HG03460 (cell line): ENCODE measurements around the gene SYNDIG1.

Experiments
- ATAC-seq: cut with Tn5 transposase; IDR thresholded peaks from one replicate; pipeline ENCODE4 v1.9.1; 2021; ENCODE audit not compliant: unreplicated experiment

SYNDIG1 gene

GRCh38 chr20:24582373-24583168 lies 113.1 kb downstream of the SYNDIG1 start:
- ATAC-seq, result no peak

DNA sequence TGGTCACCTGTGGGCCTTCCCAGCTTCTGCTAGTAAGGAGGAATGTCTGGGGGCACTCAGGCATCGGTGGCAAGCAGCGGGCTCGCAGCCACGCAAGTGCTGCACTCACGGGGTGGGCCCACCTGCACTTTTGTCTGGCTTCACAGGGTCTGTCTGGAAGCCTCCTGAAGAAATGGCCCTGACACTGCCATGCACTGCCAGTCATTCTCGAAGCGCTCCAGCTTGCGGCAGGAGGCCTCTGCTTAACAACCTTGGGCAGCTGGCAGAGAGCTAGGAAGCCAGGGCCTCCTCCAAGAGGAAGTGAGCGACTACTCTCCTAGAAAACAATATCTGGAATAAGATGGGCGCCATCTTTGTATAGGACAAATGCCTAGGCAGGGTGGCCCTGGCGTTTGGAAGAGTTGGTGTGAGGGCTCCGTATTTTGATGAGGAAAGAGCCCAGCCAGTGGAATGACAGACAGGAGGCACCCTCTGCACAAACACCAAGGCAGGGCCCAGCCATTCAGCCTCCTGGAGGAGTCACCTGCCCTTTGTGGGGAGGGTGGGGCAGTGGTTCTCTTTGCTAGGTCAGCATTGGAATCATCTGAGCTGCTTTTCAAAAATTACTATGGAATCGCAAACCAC lies 113.9 kb downstream of the SYNDIG1 start:
- no peak for ATAC-seq

GRCh38 chr20:24584078-24584477 lies 114.6 kb downstream of the SYNDIG1 start:
- no peak for ATAC-seq

DNA sequence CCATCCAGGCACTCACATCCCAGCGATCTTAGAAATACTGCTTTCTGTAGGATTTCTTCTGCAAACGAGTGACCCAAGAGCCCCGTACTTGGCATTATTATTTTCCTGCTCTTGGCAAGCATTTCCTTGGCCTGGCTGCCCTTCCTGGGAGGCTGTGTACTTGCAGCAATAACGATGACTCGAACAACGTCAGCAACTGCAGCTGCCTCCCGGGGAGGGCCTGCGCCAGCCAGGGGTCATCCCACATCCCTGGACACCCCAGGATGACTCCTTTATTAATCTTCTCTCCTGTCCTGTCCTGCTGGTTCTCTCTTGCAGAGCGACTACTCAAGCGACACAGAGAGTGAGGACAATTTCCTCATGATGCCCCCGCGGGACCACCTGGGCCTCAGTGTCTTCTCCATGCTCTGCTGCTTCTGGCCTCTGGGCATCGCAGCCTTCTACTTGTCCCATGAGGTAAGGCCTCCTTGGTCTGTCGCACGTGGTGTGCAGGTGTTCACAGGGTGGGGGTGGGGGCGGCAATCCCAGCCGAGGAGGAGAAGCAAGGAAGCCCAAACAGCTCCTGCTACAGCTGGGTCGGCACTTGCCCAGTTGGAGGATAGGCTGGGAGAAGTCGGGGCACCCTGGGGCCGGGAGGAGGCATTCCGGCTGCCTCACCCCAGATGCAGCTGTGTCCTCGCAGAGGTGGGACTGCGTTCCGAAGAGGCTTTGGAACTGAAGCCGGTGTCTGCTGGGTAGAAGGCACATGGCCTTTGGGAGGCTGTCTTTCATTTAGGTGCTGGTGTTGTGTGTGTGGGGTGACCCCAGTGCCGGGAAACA lies 115.3 kb downstream of the SYNDIG1 start:
- no peak for ATAC-seq

- no peak for ATAC-seq
Observed at GRCh38 chr20:24585796-24586522, 116.5 kb downstream of the SYNDIG1 start.

- ATAC-seq, result no peak
Observed at GRCh38 chr20:24586523-24586840, 117.1 kb downstream of the SYNDIG1 start.

DNA sequence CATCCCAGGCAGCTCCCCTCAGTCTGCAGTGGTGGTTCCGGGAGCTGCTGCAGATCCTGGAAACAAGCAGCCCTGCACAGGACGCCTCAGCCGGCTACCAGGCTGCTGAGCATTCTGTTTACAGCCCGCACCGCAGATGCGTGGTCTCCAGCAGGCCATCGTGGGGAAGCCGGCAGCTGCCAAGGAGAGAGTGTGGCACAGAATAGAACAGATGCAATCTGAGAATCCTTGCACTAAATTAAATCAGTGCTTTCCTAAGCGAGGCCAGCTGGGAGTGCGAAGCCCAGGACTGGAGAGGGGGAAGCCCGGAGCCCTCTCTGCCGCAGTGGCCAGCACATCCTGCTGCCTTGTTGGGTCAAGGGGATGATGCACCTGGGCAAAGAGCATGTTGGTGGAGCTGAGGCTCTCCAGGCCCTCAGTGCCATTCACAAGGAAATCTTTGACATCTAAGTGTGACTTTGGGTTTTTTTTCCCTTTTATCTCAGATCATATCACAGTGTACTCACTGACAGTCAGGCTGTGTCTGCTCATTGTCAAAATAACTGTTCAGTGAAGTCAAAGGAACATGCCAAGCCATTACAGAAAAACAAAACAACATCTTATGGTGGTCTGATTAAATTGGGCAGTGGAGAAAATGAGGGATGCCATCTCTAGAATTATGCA lies 118.1 kb downstream of the SYNDIG1 start:
- ATAC-seq, result no peak

GRCh38 chr20:24588047-24588635 lies 118.7 kb downstream of the SYNDIG1 start:
- no peak for ATAC-seq

DNA sequence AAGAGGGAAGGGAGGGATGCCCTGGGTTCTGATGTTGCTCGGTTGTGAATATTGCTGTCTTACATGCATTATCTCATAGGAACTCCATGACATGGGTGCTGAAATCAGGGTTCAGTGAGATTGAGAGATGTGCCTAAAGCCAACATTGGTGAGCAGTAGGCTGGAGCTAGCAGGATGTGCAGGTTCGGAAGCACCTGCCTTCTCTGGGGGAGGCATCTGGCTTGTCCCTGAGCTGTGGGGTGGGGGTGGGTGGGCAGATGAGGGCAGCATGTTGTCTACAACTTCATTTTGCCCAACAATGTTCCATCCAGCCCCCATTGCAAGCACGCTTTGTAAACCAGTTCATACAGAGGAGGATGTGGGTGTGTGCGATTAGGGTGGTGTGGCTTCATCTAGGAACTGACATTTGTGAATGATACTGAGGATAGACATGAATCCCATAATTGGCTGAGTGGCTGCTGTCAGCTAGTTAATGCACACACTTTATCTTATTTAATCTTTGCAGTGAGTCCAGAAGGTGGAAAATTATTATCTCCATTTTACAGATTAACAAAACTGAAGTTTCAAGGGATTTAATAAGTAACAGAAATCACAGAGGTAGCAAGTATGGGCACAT lies 119.4 kb downstream of the SYNDIG1 start:
- ATAC-seq, result no peak

DNA sequence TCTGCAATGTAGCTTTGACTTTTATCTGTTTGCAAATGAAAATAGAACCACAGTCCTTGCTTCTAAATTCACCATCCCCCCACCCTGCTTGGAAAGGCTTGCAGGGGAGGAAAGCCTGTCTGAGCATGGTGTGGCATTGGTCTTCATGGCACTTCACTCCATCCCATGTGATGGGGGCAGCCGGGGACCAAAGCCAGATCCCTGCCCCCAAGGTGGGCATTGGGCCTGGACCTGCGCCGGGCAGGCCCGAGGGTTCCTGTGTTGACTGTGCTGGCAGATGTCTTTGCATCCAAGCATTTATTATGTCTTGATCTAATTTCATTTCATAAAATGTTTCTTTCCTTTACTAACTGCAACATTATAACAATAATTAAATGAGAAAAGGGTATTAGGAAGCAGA lies 120.0 kb downstream of the SYNDIG1 start:
- no peak for ATAC-seq

DNA sequence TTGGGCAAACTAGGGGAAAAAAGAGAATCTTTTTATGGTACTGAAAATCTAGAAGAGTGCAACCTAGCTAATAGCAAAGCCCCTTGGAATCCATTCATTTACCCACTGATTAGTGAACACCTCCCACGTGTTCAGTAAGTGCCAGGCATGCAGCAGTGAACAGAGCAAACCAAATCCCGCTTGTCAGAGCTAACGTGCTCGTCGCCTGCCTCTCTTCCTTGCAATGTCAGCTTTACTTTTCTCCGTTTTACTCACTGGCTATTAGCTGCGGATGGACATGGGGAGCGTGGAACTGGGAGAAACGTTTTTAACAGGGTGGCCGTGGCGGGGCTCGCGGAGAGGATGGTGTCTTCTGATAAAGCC lies 120.4 kb downstream of the SYNDIG1 start:
- no peak for ATAC-seq

GRCh38 chr20:24590178-24590982 lies 121.0 kb downstream of the SYNDIG1 start:
- no peak for ATAC-seq

DNA sequence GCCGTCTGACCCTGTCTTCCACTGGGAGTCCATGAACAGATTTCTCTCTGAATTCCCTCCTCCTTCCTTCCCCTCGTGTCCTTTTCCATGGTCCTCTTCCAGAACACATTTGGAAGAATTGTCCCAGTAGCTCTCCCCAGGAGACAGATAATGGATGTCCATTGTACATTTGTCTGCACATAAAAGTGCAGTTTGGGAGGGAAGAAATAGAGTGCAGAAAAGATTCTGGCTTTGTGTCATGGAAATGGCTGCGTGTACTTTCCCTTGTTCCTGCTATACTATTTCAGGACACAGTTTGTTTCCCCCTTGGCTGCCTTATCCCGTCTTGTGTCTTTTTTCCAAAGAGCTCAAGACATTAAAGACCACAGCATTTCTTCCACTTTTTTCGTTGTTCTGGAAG lies 127.6 kb downstream of the SYNDIG1 start:
- ATAC-seq, result no peak

- no peak for ATAC-seq
Observed at GRCh38 chr20:24598346-24598745, 128.9 kb downstream of the SYNDIG1 start.

GRCh38 chr20:24598996-24599395 lies 129.6 kb downstream of the SYNDIG1 start:
- ATAC-seq, result no peak

DNA sequence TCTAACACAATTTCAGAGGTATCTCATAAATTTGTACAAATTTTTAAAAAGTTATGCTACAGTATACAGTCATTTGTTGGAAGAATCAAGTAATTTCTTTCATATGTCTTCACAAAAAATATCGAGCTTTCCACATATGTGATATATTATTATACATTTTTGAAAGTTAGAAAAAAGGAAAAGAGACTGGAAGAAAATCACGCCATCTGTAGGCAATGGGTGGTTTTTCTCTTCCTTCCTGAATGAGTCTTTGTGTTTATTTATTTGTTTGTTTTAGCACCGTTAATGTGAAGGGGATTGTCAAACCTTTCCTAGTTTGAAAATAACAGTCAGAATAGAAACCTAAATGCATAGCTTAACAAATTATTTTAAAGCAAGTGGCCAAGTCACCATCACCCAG lies 130.6 kb downstream of the SYNDIG1 start:
- no peak for ATAC-seq

DNA sequence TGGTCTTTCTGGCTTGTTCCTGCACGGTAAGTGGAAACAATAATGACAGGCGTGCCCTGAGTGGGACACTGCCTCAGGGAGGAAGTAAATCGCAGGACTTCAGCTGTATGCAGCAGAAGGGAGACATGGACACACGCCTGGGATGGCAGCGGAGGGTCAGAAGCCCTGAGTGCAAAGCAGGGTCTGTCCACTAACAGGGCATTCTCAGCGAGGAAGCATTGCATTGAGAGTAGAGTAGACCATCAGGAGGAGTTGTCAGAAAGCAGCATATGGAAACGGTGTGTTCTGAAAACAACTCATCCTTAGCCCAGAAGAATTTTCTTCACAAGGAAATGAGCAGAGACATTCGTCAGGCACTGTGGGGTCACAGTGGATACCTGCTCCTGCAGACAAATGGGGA lies 134.0 kb downstream of the SYNDIG1 start:
- no peak for ATAC-seq

DNA sequence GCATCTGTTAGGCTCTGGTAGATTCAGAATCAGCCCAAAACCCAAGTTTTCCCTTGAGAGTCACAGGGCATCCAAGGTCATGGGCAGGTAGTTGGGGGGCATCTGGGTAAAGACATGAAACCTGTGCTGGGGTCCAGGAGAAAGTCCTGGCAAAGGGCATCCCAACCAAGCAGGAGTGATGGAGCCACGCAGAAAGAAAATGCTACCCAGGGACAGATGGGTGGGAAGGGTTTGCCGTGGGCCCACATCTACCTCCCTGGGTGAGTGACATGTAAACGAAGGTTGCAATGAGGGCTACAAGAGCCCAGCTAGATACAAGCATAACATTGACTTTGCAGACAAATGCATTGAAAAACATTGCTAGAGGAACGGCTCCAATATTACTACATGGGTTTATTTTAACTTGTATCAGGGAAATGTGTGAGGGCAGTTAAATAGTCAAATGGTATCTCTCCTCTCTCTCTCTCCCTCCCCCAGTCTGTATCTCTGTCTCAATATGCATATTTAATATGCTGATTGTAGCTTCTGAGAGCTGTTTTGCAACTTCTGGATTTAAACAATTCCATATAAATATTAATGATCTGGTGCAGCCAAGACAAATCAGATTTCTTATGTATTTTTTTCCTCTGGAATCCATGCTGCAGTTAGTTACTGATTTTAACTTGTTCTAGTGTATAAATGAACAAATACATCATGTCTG lies 135.7 kb downstream of the SYNDIG1 start:
- no peak for ATAC-seq
